Ramos (cell line): Measurements from ENCODE around the gene SLC22A4.

Source experiments
- in situ Hi-C: fragments of 300-500 bp; cut with MboI; formaldehyde crosslinking; loops from one replicate; pipeline ENCODE4 v1.14.3; 2022; ENCODE audit warnings: low sequenced_read_pairs; ENCODE audit not compliant: unreplicated experiment

The SLC22A4 gene

DNA sequence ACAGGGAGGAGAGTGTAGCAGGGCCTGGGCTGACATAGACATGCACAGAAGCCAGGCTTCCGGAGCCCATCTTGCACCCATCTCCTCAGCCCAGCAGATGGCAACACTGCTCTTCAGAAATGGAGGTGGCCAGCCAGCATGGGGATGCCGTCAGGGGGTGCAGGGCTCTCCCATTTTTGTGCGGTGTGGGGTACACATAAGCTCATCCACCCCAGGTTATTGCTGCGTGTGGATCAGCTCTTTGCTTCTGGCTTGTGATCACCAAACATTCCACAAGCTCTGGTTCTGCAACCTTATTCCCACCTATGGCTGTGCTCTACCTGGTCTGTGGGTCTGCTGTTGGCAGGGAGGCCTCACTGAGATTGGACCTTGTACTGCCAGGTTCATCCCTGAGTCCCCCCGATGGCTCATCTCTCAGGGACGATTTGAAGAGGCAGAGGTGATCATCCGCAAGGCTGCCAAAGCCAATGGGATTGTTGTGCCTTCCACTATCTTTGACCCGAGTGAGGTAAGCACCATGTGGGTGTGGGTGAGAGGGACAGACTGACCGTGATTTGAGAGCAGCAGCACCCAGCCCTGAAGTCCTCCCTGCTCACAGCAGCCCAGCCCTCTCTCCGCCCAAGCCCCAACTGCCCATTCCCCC is 92.6 kb downstream of the SLC22A4 start:
- in situ Hi-C loops, result loop anchor here (5.0 to 10.0 kb wide), 2 partner anchors 116 to 438 kb away; no protein-coding TSS in a partner anchor

DNA sequence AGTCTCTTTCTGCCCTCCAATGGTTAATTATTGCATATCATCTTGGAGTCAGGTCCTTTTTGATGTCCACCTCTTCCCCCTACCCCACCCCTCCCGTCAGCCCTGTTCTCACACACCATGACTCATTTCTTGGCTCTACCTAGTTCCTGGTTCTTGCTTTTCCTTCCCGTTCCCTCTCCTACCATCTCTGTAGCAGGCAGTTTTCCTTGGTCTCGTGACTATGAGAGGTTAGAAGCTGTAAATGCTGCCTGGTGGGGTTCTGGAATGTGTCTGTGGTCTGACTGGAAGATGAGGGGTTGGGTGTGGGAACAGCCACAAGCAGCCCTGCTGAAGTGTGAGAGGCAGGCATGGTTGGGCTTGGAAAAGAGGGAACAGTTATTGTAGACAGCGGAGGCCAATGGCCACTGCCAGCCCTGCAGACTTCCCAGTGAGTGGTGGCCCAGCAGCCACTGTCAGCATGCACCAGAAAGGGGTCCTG is 93.5 kb downstream of the SLC22A4 start:
- in situ Hi-C loops, result loop anchor here (5.0 to 10.0 kb wide), 2 partner anchors 115 to 437 kb away; no protein-coding TSS in a partner anchor

DNA sequence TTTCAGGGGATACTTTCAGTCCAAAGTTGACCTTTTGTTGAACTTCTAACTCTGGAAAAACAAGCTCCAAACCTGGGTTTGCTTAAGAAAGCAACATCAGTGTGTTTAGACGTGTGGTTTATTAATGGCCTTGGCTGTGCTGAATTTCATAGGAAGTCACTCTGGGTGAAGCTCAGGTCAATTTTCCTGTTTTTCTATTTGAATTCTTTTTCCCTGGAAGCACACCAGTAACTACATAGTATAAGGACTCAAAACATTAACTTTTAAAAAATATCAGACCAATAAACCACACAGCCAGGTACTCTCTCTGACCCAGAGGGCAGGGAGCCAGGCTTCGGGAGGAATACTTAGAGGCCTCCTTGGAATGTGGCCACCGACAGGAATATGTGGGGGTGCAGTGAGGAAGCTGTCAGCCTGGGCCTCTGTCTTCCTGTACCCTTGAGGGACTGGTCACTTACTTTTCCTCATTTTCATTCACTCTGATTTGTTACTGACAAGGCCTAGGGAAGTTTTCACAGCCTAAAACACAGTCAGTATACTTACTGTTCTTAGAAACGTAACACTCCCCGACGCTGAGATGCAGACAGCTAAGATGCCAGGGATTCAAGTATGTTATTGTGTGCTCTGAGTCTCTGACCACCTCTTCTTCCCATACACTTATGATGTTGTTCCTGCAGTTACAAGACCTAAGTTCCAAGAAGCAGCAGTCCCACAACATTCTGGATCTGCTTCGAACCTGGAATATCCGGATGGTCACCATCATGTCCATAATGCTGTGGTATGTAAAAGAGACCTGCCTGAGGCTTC is 94.3 kb downstream of the SLC22A4 start:
- in situ Hi-C loops, result loop anchor here (5.0 to 10.0 kb wide), 2 partner anchors 114 to 436 kb away; no protein-coding TSS in a partner anchor

DNA sequence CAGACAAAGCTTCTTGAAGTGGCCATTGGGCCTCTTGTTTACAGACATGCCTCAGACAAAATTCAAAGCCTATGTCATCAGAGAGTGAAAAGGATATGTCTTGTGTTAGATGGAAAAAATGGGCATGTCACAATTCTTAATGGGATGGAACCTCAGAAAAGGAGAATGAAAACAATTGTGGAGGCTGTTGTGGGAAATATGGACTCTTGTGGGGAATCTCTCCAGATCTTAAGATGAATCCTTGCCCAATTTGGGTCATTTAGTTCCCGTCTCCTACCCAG is 94.8 kb downstream of the SLC22A4 start:
- in situ Hi-C loops, result loop anchor here (5.0 to 10.0 kb wide), 2 partner anchors 113 to 436 kb away; no protein-coding TSS in a partner anchor

DNA sequence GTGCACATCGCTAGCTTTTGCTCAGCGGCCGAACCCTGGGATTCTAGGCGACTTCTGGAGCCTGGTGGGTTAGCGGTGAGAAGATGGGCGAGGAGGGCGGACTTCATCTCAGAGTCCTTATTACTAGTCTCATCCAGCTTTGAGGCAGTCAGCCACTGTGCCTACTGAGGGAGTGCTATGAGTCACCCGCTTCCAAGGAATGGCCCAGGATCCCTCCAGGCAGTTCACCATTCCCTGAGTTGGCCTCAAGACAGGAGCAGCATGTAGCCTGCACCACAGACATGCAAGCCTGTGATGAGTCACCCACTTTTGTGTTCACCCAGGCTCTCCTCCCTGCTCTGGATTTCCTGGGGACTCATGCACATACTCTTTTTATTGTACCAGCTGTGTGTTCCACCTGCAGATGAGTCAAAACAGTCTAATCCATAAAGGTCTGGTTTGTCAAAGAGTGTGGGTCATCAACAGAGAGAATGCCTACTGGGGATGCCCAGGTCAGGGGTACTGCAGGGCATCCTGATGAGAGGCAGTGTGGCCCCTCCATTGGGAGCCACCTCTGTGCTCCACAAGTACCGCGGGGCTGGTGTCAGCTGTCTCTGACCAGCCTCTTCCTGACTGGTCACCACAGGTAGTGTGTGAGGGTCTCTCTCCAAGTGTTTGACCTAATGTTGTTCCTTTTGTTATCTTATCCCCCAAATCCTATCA is 95.5 kb downstream of the SLC22A4 start:
- in situ Hi-C loops, result loop anchor here (5.0 to 10.0 kb wide), 2 partner anchors 113 to 435 kb away; no protein-coding TSS in a partner anchor

DNA sequence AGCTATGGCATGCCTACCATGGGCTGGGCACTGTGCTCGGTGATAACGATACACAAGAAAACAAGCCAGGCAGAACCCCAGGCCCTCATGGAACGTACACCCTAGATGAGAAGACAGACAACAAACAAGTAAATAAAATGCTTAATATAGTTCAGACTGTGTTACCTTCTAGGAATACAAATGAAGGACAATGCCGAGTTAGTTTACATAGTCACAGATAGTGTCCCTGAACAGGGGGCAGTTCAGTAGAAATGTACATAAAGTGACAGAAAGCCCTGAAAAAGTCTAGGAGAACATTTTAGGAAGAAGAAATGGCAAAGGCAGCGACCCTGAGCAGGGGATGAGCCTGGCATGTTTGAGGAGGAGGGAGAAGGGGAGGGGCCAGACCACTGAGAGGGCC is 97.1 kb downstream of the SLC22A4 start:
- in situ Hi-C loops, result no loop called here

DNA sequence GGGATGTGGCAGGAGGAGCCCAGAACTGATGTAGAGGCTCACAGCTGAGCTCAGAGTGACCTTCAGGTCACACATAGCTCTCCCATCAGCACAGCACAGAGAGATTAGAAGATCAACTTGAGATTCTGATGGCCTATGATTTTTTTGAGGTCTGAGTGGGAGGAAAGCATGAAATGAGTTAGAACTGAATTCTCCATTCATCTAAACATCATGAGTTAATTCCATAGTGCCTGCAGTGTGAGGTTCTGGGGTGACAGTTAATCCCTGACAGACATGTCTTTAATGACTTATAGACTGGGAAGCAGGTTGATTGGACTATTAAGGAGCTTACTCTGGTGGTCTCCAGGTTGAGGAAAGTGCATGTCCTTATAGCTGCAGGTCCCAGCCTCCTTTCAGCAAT is 97.7 kb downstream of the SLC22A4 start:
- in situ Hi-C loops, result no loop called here

DNA sequence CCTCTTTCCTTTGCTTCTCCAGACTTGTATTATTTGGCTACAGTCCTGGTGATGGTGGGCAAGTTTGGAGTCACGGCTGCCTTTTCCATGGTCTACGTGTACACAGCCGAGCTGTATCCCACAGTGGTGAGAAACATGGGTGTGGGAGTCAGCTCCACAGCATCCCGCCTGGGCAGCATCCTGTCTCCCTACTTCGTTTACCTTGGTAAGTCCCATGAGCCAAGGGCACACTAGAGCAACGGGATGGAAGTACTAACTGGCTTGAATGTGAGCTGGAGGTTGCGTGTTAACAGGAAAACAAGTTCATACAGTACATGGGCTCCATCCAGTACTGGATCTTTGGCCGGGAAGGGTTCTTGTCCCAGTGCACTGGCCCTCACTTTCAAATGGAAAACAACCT is 98.2 kb downstream of the SLC22A4 start:
- in situ Hi-C loops, result no loop called here

DNA sequence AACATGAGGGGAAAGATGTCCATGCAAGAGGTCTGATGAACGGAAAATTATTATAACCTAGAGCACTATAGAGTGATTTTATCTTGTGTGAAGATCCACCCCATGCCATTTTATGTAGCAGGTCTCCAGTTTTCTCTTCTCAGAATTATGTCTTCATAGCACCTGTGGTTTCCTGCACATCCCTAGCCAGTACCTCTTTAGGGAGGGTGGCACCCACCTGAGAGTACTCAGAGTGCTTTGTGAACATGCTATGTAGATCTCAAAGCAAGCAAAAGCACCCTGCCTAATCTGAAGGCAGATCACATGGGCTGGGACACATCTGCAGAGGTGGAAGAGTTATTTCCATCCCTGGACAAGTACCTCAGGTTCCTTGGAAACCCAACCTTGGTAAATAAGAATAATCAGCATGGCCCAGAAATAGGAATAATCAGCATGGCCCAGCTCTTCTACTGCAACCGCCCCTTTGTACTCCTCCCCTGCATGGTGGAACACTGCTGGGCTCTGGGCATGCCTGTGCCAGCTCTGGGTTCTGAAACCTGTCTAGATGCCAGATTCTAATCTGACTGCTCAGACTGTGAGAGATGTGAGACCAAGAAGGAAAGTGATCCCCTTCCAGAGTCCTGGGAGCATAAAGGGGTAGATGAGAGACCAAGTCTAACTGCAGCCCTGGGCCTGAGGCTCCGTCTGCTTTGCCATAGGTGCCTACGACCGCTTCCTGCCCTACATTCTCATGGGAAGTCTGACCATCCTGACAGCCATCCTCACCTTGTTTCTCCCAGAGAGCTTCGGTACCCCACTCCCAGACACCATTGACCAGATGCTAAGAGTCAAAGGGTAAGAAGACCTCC is 99.0 kb downstream of the SLC22A4 start:
- in situ Hi-C loops, result no loop called here
